ENCODE data around the gene MEIS3.
"Not testable (repeated sequence)": the region's sequence is repeated elsewhere in the genome, so short reads cannot be mapped to it uniquely, and the experiment has no call there.

The MEIS3 gene

DNA sequence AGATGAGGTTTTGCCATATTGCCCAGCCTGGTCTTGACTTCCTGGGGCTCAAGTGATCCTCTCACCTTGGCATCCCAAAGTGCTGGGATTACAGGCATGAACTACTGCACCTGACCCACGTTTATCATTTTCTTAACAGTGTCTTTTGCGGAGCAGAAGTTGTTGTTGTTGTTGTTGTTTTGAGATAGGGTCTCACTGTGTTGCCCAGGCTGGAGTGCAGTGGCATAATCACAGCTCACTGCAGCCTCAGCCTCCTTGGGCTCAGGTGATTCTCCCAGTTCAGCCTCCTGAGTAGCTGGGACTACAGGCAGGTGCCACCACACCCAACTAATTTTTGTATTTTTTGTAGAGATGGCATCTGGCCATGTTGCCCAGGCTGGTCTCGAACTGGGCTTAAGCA is 31.7 kb downstream of the MEIS3 start:
- DNase-seq: not testable (repeated sequence)

DNA sequence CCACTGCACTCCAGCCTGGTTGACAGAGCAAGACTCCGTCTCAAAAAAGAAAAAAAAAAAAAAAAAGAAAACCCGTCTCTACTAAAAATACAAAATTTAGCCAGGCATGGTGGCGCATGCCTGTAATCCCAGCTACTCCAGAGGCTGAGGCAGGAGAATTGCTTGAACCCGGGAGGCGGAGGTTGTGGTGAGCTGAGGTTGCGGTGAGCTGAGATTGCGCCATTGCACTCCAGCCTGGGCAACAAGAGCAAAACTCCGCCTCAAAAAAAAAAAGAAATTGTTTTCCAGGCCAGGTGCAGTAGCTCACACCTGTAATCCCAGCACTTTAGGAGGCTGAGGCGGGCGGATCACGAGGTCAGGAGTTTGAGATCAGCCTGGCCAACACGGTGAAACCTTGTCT is 32.7 kb downstream of the MEIS3 start:
- not testable (repeated sequence) for DNase-seq

DNA sequence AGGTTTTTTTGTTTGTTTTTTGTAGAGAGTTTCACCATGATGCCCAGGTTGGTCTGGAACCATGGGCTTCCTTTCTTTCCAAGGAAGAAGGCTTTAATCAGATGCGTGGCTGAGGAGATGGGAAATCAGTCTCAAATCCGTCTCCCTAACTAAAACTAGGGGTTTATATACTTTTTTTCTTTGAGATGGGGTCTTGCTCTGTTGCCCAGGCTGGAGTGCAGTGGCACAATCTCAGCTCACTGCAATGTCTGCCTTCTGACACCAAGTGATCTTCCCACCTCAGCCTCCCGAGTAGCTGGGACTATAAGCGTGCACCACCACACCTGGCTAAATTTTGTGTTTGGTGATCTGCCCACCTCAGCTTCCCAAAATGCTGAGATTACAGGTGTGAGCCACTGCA is 34.8 kb downstream of the MEIS3 start:
- not testable (repeated sequence) for DNase-seq

GRCh38 chr19:47383890-47384289 is 35.4 kb downstream of the MEIS3 start:
- not testable (repeated sequence) for DNase-seq

GRCh38 chr19:47381653-47382279 is 37.6 kb downstream of the MEIS3 start:
- DNase-seq: no peak

- DNase-seq: no peak
Measured at GRCh38 chr19:47381121-47381520, 38.2 kb downstream of the MEIS3 start.

- DNase-seq: no peak
Measured at GRCh38 chr19:47380559-47380958, 38.8 kb downstream of the MEIS3 start.

GRCh38 chr19:47379381-47379938 is 39.9 kb downstream of the MEIS3 start:
- DNase-seq: peak in 51 of 56 donors; percentile 18 to 87 (median 66)

GRCh38 chr19:47378246-47378645 is 41.1 kb downstream of the MEIS3 start:
- no peak for DNase-seq

DNA sequence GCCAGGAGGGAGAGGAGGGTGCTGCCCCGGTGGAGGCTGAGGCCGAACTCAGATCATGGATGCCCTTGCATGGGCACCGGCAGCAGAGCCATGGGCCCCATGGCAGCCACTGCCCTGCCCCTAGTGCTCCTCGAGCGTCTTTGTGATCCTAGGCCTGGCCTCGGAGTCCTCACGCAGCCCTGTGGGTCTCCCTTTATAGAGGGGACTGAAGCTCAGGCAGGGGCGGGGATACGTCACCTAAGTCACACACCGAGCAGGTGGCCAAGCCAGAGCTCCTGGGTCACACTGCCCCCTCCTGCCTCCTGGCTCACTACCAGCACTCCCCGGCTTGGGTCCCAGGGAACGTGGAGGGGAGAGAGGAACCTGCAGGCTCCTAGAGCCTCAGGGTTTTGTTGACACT is 41.5 kb downstream of the MEIS3 start:
- DNase-seq: no peak

- DNase-seq: peak in 17 of 56 donors; percentile 4 to 54 (median 18)
Measured at GRCh38 chr19:47377208-47377701, 42.1 kb downstream of the MEIS3 start.

GRCh38 chr19:47376589-47377144 is 42.7 kb downstream of the MEIS3 start:
- DNase-seq: no peak

DNA sequence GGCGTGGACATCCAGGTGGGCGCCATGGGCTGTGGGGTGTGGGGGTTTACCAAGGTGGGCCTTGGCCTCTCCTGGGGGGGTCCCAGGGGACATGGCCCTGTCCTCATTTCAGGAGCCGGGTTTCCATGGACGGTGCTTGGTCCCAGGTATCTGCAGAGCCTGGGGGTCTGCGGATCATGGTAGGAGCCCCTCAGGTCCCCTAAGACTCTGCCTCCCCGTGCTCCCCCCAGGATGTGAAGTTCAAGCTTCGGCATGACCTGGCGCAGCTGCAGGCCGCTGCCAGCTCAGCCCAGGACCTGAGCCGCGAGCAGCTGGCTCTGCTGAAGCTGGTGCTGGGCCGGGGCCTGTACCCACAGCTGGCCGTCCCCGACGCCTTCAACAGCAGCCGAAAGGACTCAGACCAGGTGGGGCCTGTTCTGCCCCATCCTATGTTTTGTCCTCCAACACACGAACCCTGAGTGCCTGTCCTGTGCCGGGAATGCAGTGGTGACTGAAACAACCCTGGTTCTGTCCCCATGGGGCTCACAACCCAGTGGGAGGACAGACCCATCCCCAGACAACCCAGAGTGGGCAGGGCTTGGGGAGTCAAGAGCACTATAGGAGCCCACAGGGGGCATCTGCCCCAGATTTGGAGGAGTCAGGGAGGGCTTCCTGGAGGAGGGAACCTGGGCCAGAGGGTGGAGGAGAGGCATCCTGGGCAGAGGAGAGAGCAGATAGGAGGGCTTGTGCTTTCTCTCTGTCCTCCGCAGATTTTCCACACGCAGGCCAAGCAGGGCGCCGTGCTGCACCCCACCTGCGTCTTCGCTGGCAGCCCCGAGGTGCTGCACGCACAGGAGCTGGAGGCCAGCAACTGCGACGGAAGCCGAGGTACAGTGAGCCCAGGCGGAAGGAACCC is 43.4 kb downstream of the MEIS3 start:
- no peak for DNase-seq

DNA sequence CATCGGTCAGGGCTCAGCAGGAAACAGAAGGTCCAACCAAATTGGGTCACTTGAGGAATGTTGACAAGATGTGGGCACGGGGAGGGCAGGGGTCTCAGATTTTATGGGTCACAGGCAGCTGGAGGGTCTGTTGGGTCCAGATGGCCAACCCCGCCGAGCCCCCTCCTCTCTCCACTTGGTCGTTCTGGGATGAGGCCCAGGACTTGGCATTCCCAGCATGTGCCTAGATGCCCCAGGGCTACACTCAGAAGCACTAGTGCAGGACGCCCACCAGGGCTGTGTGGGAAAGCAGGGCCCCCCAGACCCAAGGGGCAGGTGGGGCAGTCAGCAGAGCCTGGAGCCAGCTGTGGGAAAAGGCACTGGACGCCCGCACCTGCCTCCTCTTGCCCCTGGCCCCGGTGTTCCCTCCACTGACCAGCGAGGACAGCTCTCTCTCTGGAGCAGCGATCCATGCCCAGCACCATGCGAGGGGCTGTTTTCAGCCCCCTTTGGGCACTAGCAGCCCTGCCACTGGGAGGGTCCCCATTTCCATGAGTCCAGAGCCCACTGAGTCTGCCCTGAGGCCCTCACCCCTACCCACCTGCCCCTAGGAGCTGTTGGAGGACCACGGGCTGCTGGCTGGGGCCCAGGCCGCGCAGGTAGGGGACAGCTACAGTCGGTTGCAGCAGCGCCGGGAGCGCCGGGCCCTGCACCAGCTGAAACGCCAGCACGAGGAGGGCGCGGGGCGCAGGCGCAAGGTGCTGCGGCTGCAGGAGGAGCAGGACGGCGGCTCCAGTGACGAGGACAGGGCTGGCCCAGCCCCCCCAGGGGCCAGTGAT is 44.2 kb downstream of the MEIS3 start:
- DNase-seq: no peak

- no peak for DNase-seq
Measured at GRCh38 chr19:47373246-47374240, 45.8 kb downstream of the MEIS3 start.

DNA sequence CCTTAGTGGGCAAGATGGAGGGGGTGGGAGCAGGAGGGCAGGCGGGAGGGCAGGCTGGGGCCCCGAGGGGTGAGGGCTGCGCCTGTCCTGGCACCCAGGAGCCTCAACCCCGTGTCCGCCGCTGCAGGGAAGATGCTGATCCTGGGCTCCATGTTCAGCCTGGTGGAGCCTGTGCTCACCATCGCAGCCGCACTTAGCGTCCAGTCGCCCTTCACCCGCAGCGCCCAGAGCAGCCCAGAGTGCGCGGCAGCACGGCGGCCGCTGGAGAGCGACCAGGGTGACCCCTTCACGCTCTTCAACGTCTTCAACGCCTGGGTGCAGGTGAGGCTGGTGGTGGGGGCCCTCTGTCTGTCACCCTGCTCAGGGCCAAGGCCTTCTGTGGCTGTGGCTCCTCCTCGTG is 46.7 kb downstream of the MEIS3 start:
- no peak for DNase-seq

DNA sequence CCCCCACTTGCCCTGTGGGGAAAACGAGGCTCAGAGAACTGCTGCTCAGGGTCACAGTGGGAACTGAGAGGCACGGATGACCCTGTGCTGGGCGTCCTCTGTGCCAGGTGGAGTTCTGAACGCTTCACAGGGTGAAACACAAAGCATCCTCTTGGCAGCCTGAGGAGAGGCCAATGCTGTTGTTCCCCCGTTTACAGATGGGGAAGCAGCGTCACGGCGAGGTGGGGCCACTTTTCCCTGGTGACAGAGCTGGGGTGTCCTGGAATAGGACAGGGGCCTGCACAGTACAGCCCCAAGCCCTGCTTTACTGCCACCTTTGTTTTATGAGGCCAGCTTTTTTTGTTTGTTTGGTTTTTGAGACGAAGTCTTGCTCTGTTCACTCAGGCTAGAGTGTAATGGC is 48.1 kb downstream of the MEIS3 start:
- no peak for DNase-seq

- DNase-seq: peak in 7 of 56 donors; percentile 6 to 39 (median 30)
Measured at GRCh38 chr19:47370045-47370611, 49.2 kb downstream of the MEIS3 start.

GRCh38 chr19:47365455-47365854 is 53.9 kb downstream of the MEIS3 start:
- not testable (repeated sequence) for DNase-seq
